ENCODE data around the gene ARRB1. TPM values are rescaled to one million over a fixed set of nuclear protein-coding genes. Genes with fewer than 3 reads are reported as not detected.

Gene ARRB1
- total and polyA plus RNA-seq, 10 of the 15 experiments (the other 5 are each of a cell fraction or from before 2014, with no cell fraction given), result 0.39 to 12.9 (median 1.7) TPM

- TF ChIP-seq NR2F1 (conservative IDR thresholded peaks at IDR 0.05) (no peak), YY1 (IDR thresholded peaks at IDR 0.05; ENCODE audit: low read depth, low read length) (peak; percentile 86), LARP7 (IDR thresholded peaks at IDR 0.05) (peak; percentile 74; the same call in 1 of the 2 replicates), RAD51 (IDR thresholded peaks at IDR 0.05) (no peak), ZNF687 (IDR thresholded peaks at IDR 0.05) (no peak), RAD21 (IDR thresholded peaks at IDR 0.05; ENCODE audit: insufficient read depth, low read depth, low read length) (peak; percentile 41), NFYB (IDR thresholded peaks at IDR 0.05; ENCODE audit: insufficient read depth, low read depth, low read length) (no peak), POU2F2 (IDR thresholded peaks at IDR 0.05; ENCODE audit: borderline replicate concordance, low read depth, low read length) (no peak), USF1 (IDR thresholded peaks at IDR 0.05; ENCODE audit: borderline replicate concordance, extremely low read length, insufficient read depth, low read depth, low read length) (no peak), TCF3 (IDR thresholded peaks at IDR 0.05; ENCODE audit: borderline replicate concordance, insufficient read depth, low read depth, low read length) (0 out of 2 replicates have a peak, but pooled peaks have one; percentile 26), CUX1 (IDR thresholded peaks at IDR 0.05; ENCODE audit: insufficient replicate concordance, low read depth, low read length) (no peak), GATAD2B (conservative IDR thresholded peaks at IDR 0.05; ENCODE audit: low read depth) (peak; percentile 58), PAX5 (IDR thresholded peaks at IDR 0.05; ENCODE audit: borderline replicate concordance, low read depth, low read length) (peak; percentile 46; the same call in 1 of the 2 replicates), ZBED1 (IDR thresholded peaks at IDR 0.05; ENCODE audit: borderline replicate concordance) (no peak), JUNB (IDR thresholded peaks at IDR 0.05) (no peak), RELA (IDR thresholded peaks at IDR 0.05; ENCODE audit: borderline replicate concordance, partially characterized antibody) (no peak)
These were observed 110.2 kb downstream of the ARRB1 start (continued) for GRCh38 chr11:75241036-75241905.

All from GM12878 (cell line).